GM12891 (cell line): ENCODE results near the gene AP1AR.

Experiments used
- DNase-seq: peaks from one replicate; pipeline ENCODE4 v3.0.0; 2011; ENCODE audit warnings: low spot score; ENCODE audit not compliant: insufficient read length
- FAIRE-seq: peaks from 2 replicates; lab custom pipeline; 2011; peaks lifted over from hg19 to GRCh38; lab: Jason Lieb, UNC
- PAX5 ChIP-seq: IDR thresholded peaks from 2 replicates; pipeline ENCODE4 v1.6.1; 2011; ENCODE audit warnings: low read length, moderate library complexity, mild to moderate bottlenecking; ENCODE audit not compliant: insufficient read depth, severe bottlenecking
- POLR2A ChIP-seq: IDR thresholded peaks from 2 replicates; pipeline ENCODE4 v1.6.1; 2011; ENCODE audit warnings: low read depth, low read length, control low read depth
- POLR2AphosphoS5 ChIP-seq: IDR thresholded peaks from 2 replicates; pipeline ENCODE4 v1.6.1; 2011; ENCODE audit warnings: low read depth, low read length, control low read depth
- POU2F2 ChIP-seq: IDR thresholded peaks from 2 replicates; pipeline ENCODE4 v1.6.1; 2011; ENCODE audit warnings: low read depth, mild to moderate bottlenecking, control low read depth, low read length, moderate library complexity
- SPI1 ChIP-seq: IDR thresholded peaks from 2 replicates; pipeline ENCODE4 v1.6.1; 2011; ENCODE audit warnings: low read depth, low read length, control low read depth
- TAF1 ChIP-seq: IDR thresholded peaks from 2 replicates; pipeline ENCODE4 v1.6.1; 2011; ENCODE audit warnings: low read depth, low read length, control low read depth

Gene AP1AR

DNA sequence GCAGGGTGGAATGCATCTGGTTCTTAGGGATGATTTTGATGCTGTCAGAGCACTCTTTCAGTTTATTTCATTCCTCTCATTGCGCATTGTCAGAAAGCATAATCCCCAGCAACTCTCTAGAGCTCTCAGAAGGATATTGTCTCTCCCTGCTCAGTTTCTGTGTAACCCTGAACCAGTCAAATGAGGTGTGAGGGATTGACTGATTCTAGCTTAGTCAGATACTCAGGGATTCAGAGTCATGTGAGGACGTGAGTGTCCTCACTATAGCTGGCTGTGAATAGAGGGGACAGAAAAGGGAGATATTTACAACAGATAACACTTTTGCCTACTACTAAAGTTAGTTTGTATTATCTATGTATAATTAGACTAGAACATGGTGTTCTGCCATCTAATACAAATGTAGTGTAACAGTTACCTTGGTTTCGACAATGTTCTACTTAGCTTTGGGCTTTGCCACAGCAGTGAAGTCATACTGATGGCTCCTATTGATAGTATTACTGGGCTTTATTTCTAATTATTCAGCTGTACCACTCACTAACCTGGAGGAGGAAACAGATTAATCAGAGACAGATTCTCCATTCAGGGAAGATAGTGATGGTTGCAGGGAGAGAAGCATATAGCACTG is 19.5 kb downstream of the AP1AR start:
- no peak for TF ChIP-seq POU2F2
- no peak for TF ChIP-seq POLR2AphosphoS5
- no peak for TF ChIP-seq POLR2A
- TF ChIP-seq PAX5: no peak
- no peak for TF ChIP-seq SPI1
- no peak for TF ChIP-seq TAF1
- DNase-seq (no peak), FAIRE-seq (peak; percentile 65)

DNA sequence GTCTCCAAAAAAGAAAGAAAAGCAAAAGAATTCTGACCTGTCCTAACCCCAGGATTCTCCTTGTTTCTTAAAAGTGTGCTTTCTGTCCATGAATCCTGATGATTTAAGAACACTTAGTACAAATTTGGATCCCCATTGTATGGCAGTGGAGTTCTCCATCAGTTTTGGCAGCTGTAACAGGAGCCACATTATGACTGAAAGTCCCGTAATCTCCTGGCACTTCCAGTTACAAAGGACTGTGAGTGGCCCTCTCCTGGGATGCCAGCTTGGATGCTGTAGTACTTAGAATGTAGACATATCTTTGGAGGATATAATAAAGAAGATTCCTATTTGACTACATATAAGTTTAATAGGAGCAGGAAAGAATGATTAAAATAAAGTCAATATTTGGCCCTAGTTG is 20.6 kb downstream of the AP1AR start:
- TF ChIP-seq POU2F2: no peak
- TF ChIP-seq SPI1: no peak
- TF ChIP-seq PAX5: no peak
- no peak for TF ChIP-seq POLR2AphosphoS5
- no peak for TF ChIP-seq POLR2A
- TF ChIP-seq TAF1: no peak
- FAIRE-seq (no peak), DNase-seq (no peak)

DNA sequence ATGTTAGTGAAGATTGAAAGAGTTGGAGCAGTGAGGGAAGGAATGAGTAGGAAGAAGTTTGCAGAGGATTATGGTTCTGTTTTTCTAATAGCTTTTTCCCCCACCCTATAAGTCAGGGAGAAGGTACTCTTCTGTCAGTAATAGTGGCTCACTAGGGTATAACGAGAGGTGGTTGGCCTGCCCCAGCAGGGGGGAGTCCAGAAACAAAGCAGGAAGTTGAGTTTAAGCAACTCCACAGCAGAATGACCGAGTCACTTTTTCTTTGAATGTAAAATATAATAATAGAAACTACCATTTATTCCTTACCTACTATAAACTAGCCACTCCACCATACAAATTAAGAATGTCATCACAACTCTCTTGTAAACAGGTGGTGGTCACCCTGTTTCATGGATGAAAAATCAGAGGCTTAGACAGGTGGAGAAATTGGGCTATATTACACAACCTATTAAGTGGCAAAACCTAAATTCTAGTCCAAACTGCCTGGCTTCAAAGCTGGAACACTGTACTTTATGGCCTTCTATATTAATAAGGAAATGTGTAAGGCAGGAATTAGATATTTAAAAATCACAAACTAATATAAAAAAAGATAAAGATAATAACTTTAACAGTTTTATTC is 21.9 kb downstream of the AP1AR start:
- TF ChIP-seq POLR2AphosphoS5 (no peak), TAF1 (no peak), PAX5 (no peak), SPI1 (no peak), POU2F2 (no peak), POLR2A (no peak)
- FAIRE-seq: peak; percentile 73
- no peak for DNase-seq

DNA sequence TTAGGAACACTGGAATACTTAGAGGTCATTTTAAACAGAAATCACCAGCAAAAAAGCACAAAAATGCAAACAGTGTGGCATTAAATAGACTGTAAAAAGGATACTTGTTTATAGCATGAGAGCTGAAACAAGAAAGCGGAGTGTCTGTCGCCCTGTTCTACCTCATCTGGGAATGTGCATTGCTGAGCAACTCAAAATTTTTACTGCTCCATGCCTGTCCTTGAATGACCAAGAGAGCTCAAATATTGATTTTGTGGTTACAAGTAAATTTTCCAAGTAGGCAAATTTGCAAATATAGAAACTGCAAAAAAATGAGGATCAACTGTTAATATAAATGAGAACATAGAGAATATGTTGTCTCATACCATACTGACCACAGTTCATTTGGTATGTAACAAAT is 25.5 kb downstream of the AP1AR start:
- no peak for FAIRE-seq
- no peak for TF ChIP-seq TAF1
- TF ChIP-seq POU2F2: no peak
- TF ChIP-seq PAX5: no peak
- TF ChIP-seq SPI1: no peak
- no peak for DNase-seq

DNA sequence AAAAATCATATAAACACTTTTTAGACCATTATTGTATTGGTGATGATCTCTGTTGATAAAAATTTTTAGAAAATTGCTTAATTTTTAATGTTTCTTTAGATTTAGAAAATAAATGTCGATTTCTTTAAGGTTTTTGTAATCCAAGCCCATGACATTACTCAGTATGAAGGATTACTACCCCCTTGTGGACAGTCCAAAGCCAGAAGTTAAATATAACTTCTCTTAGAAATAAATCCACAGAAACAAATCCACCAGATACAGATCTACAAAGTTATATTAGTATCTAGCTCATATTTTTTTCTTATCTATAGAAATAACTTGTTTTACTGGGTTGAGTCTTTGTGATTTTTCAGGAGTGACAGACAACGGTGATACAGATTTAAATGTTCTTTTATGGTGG is 35.2 kb downstream of the AP1AR start:
- TF ChIP-seq SPI1: no peak
- no peak for TF ChIP-seq POLR2A
- no peak for TF ChIP-seq TAF1
- TF ChIP-seq PAX5: no peak
- TF ChIP-seq POLR2AphosphoS5: no peak
- no peak for TF ChIP-seq POU2F2
- DNase-seq (no peak), FAIRE-seq (no peak)

DNA sequence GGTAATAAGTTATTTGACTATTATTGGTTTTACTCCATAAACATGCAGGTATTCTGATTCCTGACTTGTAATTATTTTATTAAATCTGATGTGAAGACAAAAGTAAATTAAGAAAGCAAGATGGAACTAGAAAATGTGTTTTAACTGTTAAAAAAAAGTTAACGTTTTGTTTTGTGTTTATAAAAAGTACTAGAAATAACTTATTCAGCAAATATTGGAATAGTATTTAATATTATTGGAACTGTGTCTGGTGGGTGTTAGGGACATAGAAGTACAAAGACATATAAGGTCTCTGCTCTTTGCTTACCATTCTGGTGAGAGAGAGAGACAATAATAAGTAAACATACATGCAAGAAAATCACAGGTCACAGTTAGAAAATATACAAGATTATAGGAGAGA is 38.5 kb downstream of the AP1AR start:
- FAIRE-seq: no peak
- TF ChIP-seq POLR2A: no peak
- no peak for TF ChIP-seq PAX5
- no peak for TF ChIP-seq SPI1
- no peak for TF ChIP-seq POLR2AphosphoS5
- TF ChIP-seq POU2F2: no peak
- no peak for TF ChIP-seq TAF1
- no peak for DNase-seq

DNA sequence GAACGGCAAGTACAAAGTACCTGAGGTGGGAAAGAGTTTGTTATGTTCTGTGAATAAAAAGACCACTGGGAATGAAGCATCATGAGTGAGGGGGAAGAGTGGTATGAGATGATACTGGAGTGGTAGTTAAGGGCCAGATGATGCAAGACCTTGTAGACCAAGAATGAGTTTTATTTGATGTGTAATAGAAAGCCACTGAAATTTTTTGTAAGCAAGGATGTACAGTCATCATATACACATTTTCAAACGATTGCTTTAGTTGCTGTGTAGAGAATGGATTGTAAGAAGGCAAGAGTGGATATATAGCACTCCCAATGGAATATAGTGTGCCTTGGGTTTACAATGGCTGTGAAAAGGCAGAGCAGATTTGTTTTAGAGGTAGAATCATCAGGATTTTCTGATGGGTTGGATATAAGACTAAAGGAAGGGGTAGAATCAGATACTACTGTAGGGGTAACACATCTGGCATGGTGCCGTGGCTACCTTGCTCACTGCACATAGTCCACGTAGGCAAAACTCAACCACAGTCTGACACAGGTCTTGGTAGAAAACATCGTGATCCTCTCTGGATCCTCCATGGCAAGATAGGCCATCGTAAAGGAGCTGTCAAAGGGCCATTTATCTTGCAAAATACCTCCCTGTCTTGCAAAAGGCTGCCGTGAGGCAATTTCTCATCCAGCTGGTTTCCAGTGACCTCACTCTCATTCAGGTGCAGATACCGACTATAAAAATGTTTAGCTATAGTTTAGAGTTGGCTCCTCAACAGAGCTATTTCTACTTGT is 39.2 kb downstream of the AP1AR start:
- TF ChIP-seq TAF1 (no peak), SPI1 (no peak), POLR2AphosphoS5 (peak; percentile 43; the same call in 1 of the 2 replicates)
- DNase-seq (no peak), FAIRE-seq (peak; percentile 80)

DNA sequence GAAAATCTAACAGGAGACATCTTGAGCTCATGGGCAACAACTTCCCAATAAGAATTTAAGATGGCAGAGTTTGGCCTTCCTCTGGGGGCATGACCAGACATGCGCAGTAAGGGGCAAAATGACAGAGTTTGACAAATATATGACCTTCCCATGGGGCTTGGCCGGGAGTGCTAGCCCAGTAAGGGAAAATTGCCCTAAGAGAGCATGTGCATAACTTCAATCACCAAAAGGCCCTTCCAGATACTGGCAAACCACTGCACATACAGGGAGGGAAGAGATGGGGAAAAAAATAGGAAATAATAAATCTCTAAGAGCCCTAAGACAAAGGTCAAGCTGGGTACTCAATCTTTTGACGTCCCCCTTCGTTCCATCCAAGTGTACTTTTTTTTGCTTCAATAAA is 40.7 kb downstream of the AP1AR start:
- FAIRE-seq: peak; percentile 40
- no peak for DNase-seq
- TF ChIP-seq PAX5: no peak

DNA sequence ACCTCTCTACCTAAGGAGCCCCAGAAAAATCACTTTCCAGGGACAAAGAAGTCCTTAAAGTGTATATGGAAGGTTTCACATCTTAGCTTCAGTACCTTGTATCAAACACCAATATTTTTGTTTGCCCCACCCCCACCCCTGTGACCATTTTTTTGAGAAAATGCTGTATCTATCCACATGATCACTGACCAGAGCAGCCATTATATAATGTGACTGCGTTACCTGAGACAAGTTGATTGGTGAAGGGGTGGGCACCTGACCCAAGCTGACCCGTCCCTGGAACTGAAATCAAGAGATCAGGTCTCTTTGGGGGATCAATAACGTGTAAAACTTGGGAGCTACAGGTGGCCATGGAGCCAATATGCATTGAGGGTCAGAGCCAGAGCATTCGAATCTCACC is 43.4 kb downstream of the AP1AR start:
- peak; percentile 76 for FAIRE-seq
- 0 out of 2 replicates have a peak, but pooled peaks have one; percentile 46 for TF ChIP-seq POLR2A
- TF ChIP-seq POLR2AphosphoS5: peak; percentile 47; the same call in 1 of the 2 replicates
- TF ChIP-seq TAF1: no peak
- TF ChIP-seq SPI1: no peak
- TF ChIP-seq POU2F2: no peak
- no peak for TF ChIP-seq PAX5
- DNase-seq: no peak

DNA sequence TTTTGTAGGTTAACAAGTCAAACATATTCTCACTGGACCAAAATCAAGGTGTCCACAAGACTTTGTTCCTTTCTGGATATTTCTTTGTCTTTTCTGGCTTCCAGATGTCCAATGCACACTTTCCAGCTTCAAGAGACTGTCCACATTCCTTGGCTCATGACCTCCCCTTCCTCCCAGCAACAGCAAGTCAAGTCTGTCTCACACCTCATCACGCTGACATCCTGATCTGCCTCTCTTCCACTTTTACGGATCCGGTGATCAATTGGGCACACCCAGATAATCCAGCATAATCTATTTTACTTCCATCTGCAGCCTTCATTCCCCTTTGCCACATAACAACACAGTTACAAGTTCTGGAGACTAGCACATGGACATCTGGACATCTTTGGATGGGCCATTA is 44.5 kb downstream of the AP1AR start:
- DNase-seq: no peak
- peak; percentile 55 for FAIRE-seq
- TF ChIP-seq SPI1 (no peak), PAX5 (no peak), POU2F2 (no peak), TAF1 (no peak), POLR2AphosphoS5 (peak; percentile 71; the same call in 1 of the 2 replicates), POLR2A (peak; percentile 36)
